ENCODE data around the gene MYO1B.

Gene MYO1B

GRCh38 chr2:191270306-191271161, 25.3 kb downstream of the MYO1B start:
- H3K79me2 ChIP-seq (ENCODE audit: insufficient read depth, low read length), result peaks cover 81% of the 10 kb centered on the region
- H3K4me3 ChIP-seq (ENCODE audit: low read length, poor library complexity, severe bottlenecking), result no peak overlapping the region
- H3K27me3 ChIP-seq (ENCODE audit: insufficient read depth, low read length, poor library complexity, severe bottlenecking), result no peaks in the 10 kb centered on the region
- no peaks in the 10 kb centered on the region for H3F3A ChIP-seq (ENCODE audit: low read depth)
- H3K4me2 ChIP-seq (ENCODE audit: low read depth, low read length, poor library complexity, severe bottlenecking), result no peak overlapping the region
- peaks cover 2% of the 10 kb centered on the region for H3K4me1 ChIP-seq (ENCODE audit: insufficient read depth, low read length, poor library complexity, severe bottlenecking)
- H3K9ac ChIP-seq (ENCODE audit: low read depth, low read length, poor library complexity, severe bottlenecking), result no peak overlapping the region
- H3K9me3 ChIP-seq (ENCODE audit: insufficient read depth, low read depth, low read length), result no peaks in the 10 kb centered on the region
- no peak for TF ChIP-seq CTCF (conservative IDR thresholded peaks at IDR 0.05; ENCODE audit: low read length)
- TF ChIP-seq EZH2phosphoT487 (IDR thresholded peaks at IDR 0.05; ENCODE audit: borderline replicate concordance), result no peak
- no peak overlapping the region for H2AFZ ChIP-seq (ENCODE audit: low read length)
- no peaks in the 10 kb centered on the region for H3K9me2 ChIP-seq (replicated peaks; ENCODE audit: low read depth, low read length)
- no peaks in the 10 kb centered on the region for H3K36me3 ChIP-seq (ENCODE audit: insufficient read depth, low read length)
- no peaks in the 10 kb centered on the region for H4K20me1 ChIP-seq (ENCODE audit: insufficient read depth, low read length, poor library complexity, severe bottlenecking)

DNA sequence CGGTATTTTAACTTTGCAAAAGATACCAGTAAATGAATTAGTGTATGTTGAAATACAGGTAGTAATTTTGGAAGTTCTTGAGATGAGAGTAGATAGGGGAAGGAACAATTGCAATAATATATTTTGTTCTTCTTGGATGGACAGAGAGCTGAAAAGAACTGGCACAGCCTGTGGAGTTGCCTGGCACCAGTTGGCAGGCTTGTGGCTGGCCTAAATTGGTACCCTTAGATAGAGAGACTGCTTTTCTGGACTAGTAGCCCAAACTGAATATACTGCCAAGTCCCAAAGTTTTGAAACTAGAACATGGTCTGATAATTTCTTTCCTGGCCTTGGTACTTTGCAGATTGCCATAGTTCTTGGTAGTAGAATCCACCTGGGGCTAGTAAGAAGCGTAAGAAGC, 26.9 kb downstream of the MYO1B start:
- peaks cover 79% of the 10 kb centered on the region for H3K79me2 ChIP-seq (ENCODE audit: insufficient read depth, low read length)
- no peaks in the 10 kb centered on the region for H3F3A ChIP-seq (ENCODE audit: low read depth)
- no peak overlapping the region for H3K4me3 ChIP-seq (ENCODE audit: low read length, poor library complexity, severe bottlenecking)
- peaks cover 2% of the 10 kb centered on the region for H3K4me1 ChIP-seq (ENCODE audit: insufficient read depth, low read length, poor library complexity, severe bottlenecking)
- no peaks in the 10 kb centered on the region for H4K20me1 ChIP-seq (ENCODE audit: insufficient read depth, low read length, poor library complexity, severe bottlenecking)
- TF ChIP-seq EZH2phosphoT487 (IDR thresholded peaks at IDR 0.05; ENCODE audit: borderline replicate concordance), result no peak
- H3K9ac ChIP-seq (ENCODE audit: low read depth, low read length, poor library complexity, severe bottlenecking), result no peak overlapping the region
- no peak overlapping the region for H2AFZ ChIP-seq (ENCODE audit: low read length)
- no peaks in the 10 kb centered on the region for H3K9me3 ChIP-seq (ENCODE audit: insufficient read depth, low read depth, low read length)
- H3K27me3 ChIP-seq (ENCODE audit: insufficient read depth, low read length, poor library complexity, severe bottlenecking), result no peaks in the 10 kb centered on the region
- H3K9me2 ChIP-seq (replicated peaks; ENCODE audit: low read depth, low read length), result no peaks in the 10 kb centered on the region
- no peak overlapping the region for H3K4me2 ChIP-seq (ENCODE audit: low read depth, low read length, poor library complexity, severe bottlenecking)
- no peaks in the 10 kb centered on the region for H3K36me3 ChIP-seq (ENCODE audit: insufficient read depth, low read length)

GRCh38 chr2:191274413-191274815, 29.2 kb downstream of the MYO1B start:
- peaks cover 55% of the 10 kb centered on the region for H3K79me2 ChIP-seq (ENCODE audit: insufficient read depth, low read length)
- no peak overlapping the region for H3K9ac ChIP-seq (ENCODE audit: low read depth, low read length, poor library complexity, severe bottlenecking)
- no peaks in the 10 kb centered on the region for H4K20me1 ChIP-seq (ENCODE audit: insufficient read depth, low read length, poor library complexity, severe bottlenecking)

More at GRCh38 chr2:191274413-191274815, 29.2 kb downstream of the MYO1B start:
- Histone ChIP-seq H3K4me3 (ENCODE audit: low read length, poor library complexity, severe bottlenecking) (no peak overlapping the region), H3K9me3 (ENCODE audit: insufficient read depth, low read depth, low read length) (no peaks in the 10 kb centered on the region), H3K4me2 (ENCODE audit: low read depth, low read length, poor library complexity, severe bottlenecking) (no peak overlapping the region), H3F3A (ENCODE audit: low read depth) (no peaks in the 10 kb centered on the region), H3K36me3 (ENCODE audit: insufficient read depth, low read length) (peaks cover 15% of the 10 kb centered on the region; the same call in 1 of the 2 replicates), H2AFZ (ENCODE audit: low read length) (no peak overlapping the region), H3K27me3 (ENCODE audit: insufficient read depth, low read length, poor library complexity, severe bottlenecking) (no peaks in the 10 kb centered on the region), H3K4me1 (ENCODE audit: insufficient read depth, low read length, poor library complexity, severe bottlenecking) (peaks cover 2% of the 10 kb centered on the region), H3K9me2 (replicated peaks; ENCODE audit: low read depth, low read length) (no peaks in the 10 kb centered on the region)
- TF ChIP-seq EZH2phosphoT487 (IDR thresholded peaks at IDR 0.05; ENCODE audit: borderline replicate concordance) (no peak), CTCF (conservative IDR thresholded peaks at IDR 0.05; ENCODE audit: low read length) (no peak)

Data from Loucy (cell line).